CD4-positive, alpha-beta memory T cell (primary cell): ENCODE data around the gene IFI27. TPM values are rescaled to one million over a fixed set of nuclear protein-coding genes. Genes with fewer than 3 reads are reported as not detected.
A peak's percentile ranks its signal among the peaks of the same experiment; 100 is the strongest.

Source experiments
- CTCF ChIA-PET: fragments of 350-600 bp; sonication (Branson Sonifier 250); formaldehyde crosslinking; loops from one replicate; lab custom pipeline; 2021; ENCODE audit warnings: inconsistent platforms; ENCODE audit not compliant: partially characterized antibody; lab: Charles Lee
- POLR2A ChIA-PET: fragments of 350-600 bp; sonication (Branson Sonifier 250); formaldehyde crosslinking; loops from one replicate; lab custom pipeline; 2021; ENCODE audit not compliant: partially characterized antibody; lab: Charles Lee
- DNase-seq, 5 donors: peaks; one replicate each; pipeline versions ENCODE4 v3.0.0 to v3.0.0-alpha.2; 2020 to 2022; ENCODE audit warnings: mixed read lengths in 1 of 5
- H3K27ac ChIP-seq: one replicate; pipeline ENCODE4 v1.7.0; 2013; ENCODE audit warnings: low read depth, low read length
- H3K27me3 ChIP-seq: 2 replicates; pipeline ENCODE4 v1.7.0; 2013; ENCODE audit warnings: mild to moderate bottlenecking, low read length, moderate library complexity; ENCODE audit not compliant: insufficient read depth
- H3K36me3 ChIP-seq: 2 replicates; pipeline ENCODE4 v1.7.0; 2013; ENCODE audit warnings: mild to moderate bottlenecking, low read length, moderate library complexity; ENCODE audit not compliant: insufficient read depth
- H3K4me1 ChIP-seq: 2 replicates; pipeline ENCODE4 v1.7.0; 2013; ENCODE audit warnings: mild to moderate bottlenecking, low read length, moderate library complexity; ENCODE audit not compliant: insufficient read depth
- H3K4me3 ChIP-seq, 2 donors: one replicate each; pipeline ENCODE4 v1.7.0; 2013; ENCODE audit warnings: low read length in 2 of 2, mild to moderate bottlenecking in 1 of 2
- H3K9me3 ChIP-seq, 2 donors: one replicate each; pipeline ENCODE4 v1.7.0; 2013; ENCODE audit warnings: low read length in 2 of 2, control low read depth in 1 of 2; ENCODE audit not compliant: control insufficient read depth in 1 of 2
- H3K27ac Mint-ChIP-seq, 7 donors: one replicate each; pipeline ENCODE4 v1.8.0; 2020 to 2021; ENCODE audit warnings: mixed read lengths in 7 of 7, mild to moderate bottlenecking in 6 of 7, inconsistent platforms in 3 of 7, moderate library complexity in 3 of 7
- H3K27me3 Mint-ChIP-seq, 2 donors: one replicate each; pipeline ENCODE4 v1.8.0; 2020 to 2021; ENCODE audit warnings: mixed read lengths in 2 of 2
- H3K36me3 Mint-ChIP-seq, 2 donors: one replicate each; pipeline ENCODE4 v1.8.0; 2020 to 2021; ENCODE audit warnings: mixed read lengths in 2 of 2, inconsistent platforms in 1 of 2, mild to moderate bottlenecking in 1 of 2
- H3K4me1 Mint-ChIP-seq, 4 donors: one replicate each; pipeline ENCODE4 v1.8.0; 2020 to 2021; ENCODE audit warnings: mixed read lengths in 4 of 4, mild to moderate bottlenecking in 1 of 4
- H3K4me3 Mint-ChIP-seq, 8 donors: one replicate each; pipeline ENCODE4 v1.8.0; 2020 to 2021; ENCODE audit warnings: mixed read lengths in 8 of 8, mild to moderate bottlenecking in 7 of 8, moderate library complexity in 6 of 8, inconsistent platforms in 3 of 8
- H3K9me3 Mint-ChIP-seq, 8 donors: one replicate each; pipeline ENCODE4 v1.8.0; 2020 to 2021; ENCODE audit warnings: mixed read lengths in 8 of 8, mild to moderate bottlenecking in 5 of 8, inconsistent platforms in 3 of 8, moderate library complexity in 1 of 8
- intact Hi-C: fragments of 100-400 bp; cut with micrococcal nuclease; formaldehyde crosslinking; loops from one replicate; pipeline ENCODE4 v1.15.1; 2023
- polyA plus RNA-seq, 2 donors: library from polyadenylated mRNA; unstranded; fragments of 300-500 nt; fragmentation: Illumina TruSeq; gene quantifications; one replicate each; pipeline ENCODE4 v1.2.3, GENCODE V29; 2021
- total RNA-seq, 2 experiments: library from RNA; stranded (reverse); gene quantifications; one replicate each; pipeline ENCODE4 v1.2.3, GENCODE V29; 2021

The IFI27 gene
- total and polyA plus RNA-seq, 4 experiments from 2014 or later: 0.87 to 24.0 (median 8.7) TPM

- no peak for DNase-seq
- H3K4me1 ChIP-seq: peaks cover 10% of the 10 kb centered on the region
- POLR2A ChIA-PET: interaction anchor here (1.2 kb wide), 1 partner anchor 44 kb away, joined by 3 read pairs; the partner anchor contains the start of genes DDX24 and IFI27L1
- Mint-ChIP-seq H3K27ac (no peak overlapping the region), H3K4me1 (peaks cover 6 to 18% (median 11%) of the 10 kb centered on the region in 4 donors), H3K27me3 (peaks cover 2 to 10% of the 10 kb centered on the region in 2 donors), H3K9me3 (peaks cover 3 to 26% (median 14%) of the 10 kb centered on the region in 8 donors), H3K36me3 (peaks cover 0 to 11% of the 10 kb centered on the region in 2 donors), H3K4me3 (no peak overlapping the region)
- H3K27ac ChIP-seq: no peak overlapping the region
- no peak overlapping the region for H3K4me3 ChIP-seq
- H3K36me3 ChIP-seq: no peaks in the 10 kb centered on the region
- intact Hi-C loops: no loop called here
- no peaks in the 10 kb centered on the region for H3K9me3 ChIP-seq
- CTCF ChIA-PET: interaction anchor here (1.2 to 2.2 kb wide), 2 partner anchors 12 to 56 kb away, joined by 3 to 17 read pairs; no protein-coding TSS in a partner anchor
- no peaks in the 10 kb centered on the region for H3K27me3 ChIP-seq
These were observed 14.2 kb downstream of the IFI27 start for GRCh38 chr14:94124582-94125377.

GRCh38 chr14:94125659-94126418, 15.3 kb downstream of the IFI27 start:
- Histone ChIP-seq H3K4me3 (no peak overlapping the region), H3K9me3 (no peaks in the 10 kb centered on the region), H3K27me3 (no peaks in the 10 kb centered on the region), H3K27ac (no peak overlapping the region), H3K4me1 (peaks cover 18% of the 10 kb centered on the region), H3K36me3 (no peaks in the 10 kb centered on the region)
- no peak for DNase-seq
- Mint-ChIP-seq H3K4me1 (peaks cover 12 to 25% (median 17%) of the 10 kb centered on the region in 4 donors), H3K27me3 (peaks cover 1 to 5% of the 10 kb centered on the region in 2 donors), H3K36me3 (peaks cover 0 to 11% of the 10 kb centered on the region in 2 donors), H3K4me3 (no peak overlapping the region), H3K27ac (peak overlapping the region in 3 of 7 donors; percentile 16 to 54 (median 41)), H3K9me3 (peaks cover under 1 to 15% (median 5%) of the 10 kb centered on the region in 8 donors)
- ChIA-PET POLR2A (interaction anchor here (1.2 kb wide), 1 partner anchor 45 kb away, joined by 3 read pairs; the partner anchor contains the start of genes DDX24 and IFI27L1), CTCF (interaction anchor here (1.2 to 2.2 kb wide), 2 partner anchors 11 to 55 kb away, joined by 3 to 17 read pairs; no protein-coding TSS in a partner anchor)
- intact Hi-C loops: no loop called here

- intact Hi-C loops: no loop called here
- Mint-ChIP-seq H3K4me3 (no peak overlapping the region), H3K9me3 (peaks cover 0 to 10% (median 4%) of the 10 kb centered on the region in 8 donors), H3K4me1 (peaks cover 12 to 25% (median 17%) of the 10 kb centered on the region in 4 donors), H3K27ac (peak overlapping the region in 3 of 7 donors; percentile 16 to 54 (median 29)), H3K36me3 (peaks cover 0 to 11% of the 10 kb centered on the region in 2 donors), H3K27me3 (peaks cover 0 to 4% of the 10 kb centered on the region in 2 donors)
- ChIA-PET POLR2A (no interaction called here), CTCF (interaction anchor here (7.5 kb wide), 1 partner anchor 90 kb away, joined by 85 read pairs; no protein-coding TSS in a partner anchor)
- DNase-seq: no peak
- peaks cover 18% of the 10 kb centered on the region for H3K4me1 ChIP-seq
- H3K27me3 ChIP-seq: no peaks in the 10 kb centered on the region
- no peak overlapping the region for H3K27ac ChIP-seq
- H3K36me3 ChIP-seq: no peaks in the 10 kb centered on the region
- no peak overlapping the region for H3K4me3 ChIP-seq
- H3K9me3 ChIP-seq: no peaks in the 10 kb centered on the region
These were observed 15.8 kb downstream of the IFI27 start for GRCh38 chr14:94126419-94126677.

- H3K27ac ChIP-seq: no peak overlapping the region
- ChIA-PET CTCF (interaction anchor here (7.5 kb wide), 1 partner anchor 91 kb away, joined by 85 read pairs; no protein-coding TSS in a partner anchor), POLR2A (no interaction called here)
- no peak for DNase-seq
- intact Hi-C loops: no loop called here
- H3K27me3 Mint-ChIP-seq: no peaks in the 10 kb centered on the region
- peak overlapping the region in 1 of 7 donors; percentile 29 for H3K27ac Mint-ChIP-seq
- H3K4me3 ChIP-seq: no peak overlapping the region
- H3K36me3 Mint-ChIP-seq: peaks cover 0 to 9% of the 10 kb centered on the region in 2 donors
- no peaks in the 10 kb centered on the region for H3K9me3 ChIP-seq
- H3K9me3 Mint-ChIP-seq: peaks cover 0 to 8% (median 2%) of the 10 kb centered on the region in 8 donors
- no peaks in the 10 kb centered on the region for H3K36me3 ChIP-seq
- no peak overlapping the region for H3K4me3 Mint-ChIP-seq
- no peaks in the 10 kb centered on the region for H3K27me3 ChIP-seq
- peaks cover 18% of the 10 kb centered on the region for H3K4me1 ChIP-seq
- peaks cover 12 to 25% (median 17%) of the 10 kb centered on the region in 4 donors for H3K4me1 Mint-ChIP-seq
These were observed 16.3 kb downstream of the IFI27 start for GRCh38 chr14:94126800-94127199.

GRCh38 chr14:94127330-94127729, 16.8 kb downstream of the IFI27 start:
- H3K4me3 ChIP-seq: no peak overlapping the region
- no peak overlapping the region for H3K27ac ChIP-seq
- H3K27ac Mint-ChIP-seq: peak overlapping the region in 1 of 7 donors; percentile 53
- ChIA-PET CTCF (interaction anchor here (1.2 to 7.5 kb wide), 4 partner anchors 14 to 91 kb away, joined by 3 to 126 read pairs (median 88); no protein-coding TSS in a partner anchor), POLR2A (no interaction called here)
- peak overlapping the region in 1 of 8 donors; percentile 90 for H3K4me3 Mint-ChIP-seq
- no peaks in the 10 kb centered on the region for H3K36me3 ChIP-seq
- H3K27me3 ChIP-seq: no peaks in the 10 kb centered on the region
- H3K9me3 Mint-ChIP-seq: peaks cover 0 to 3% (median under 1%) of the 10 kb centered on the region in 8 donors
- peaks cover 0 to 9% of the 10 kb centered on the region in 2 donors for H3K36me3 Mint-ChIP-seq
- DNase-seq: no peak
- H3K9me3 ChIP-seq: no peaks in the 10 kb centered on the region
- intact Hi-C loops: no loop called here
- peaks cover 18% of the 10 kb centered on the region for H3K4me1 ChIP-seq
- peaks cover 12 to 25% (median 20%) of the 10 kb centered on the region in 4 donors for H3K4me1 Mint-ChIP-seq
- H3K27me3 Mint-ChIP-seq: no peaks in the 10 kb centered on the region

GRCh38 chr14:94128216-94128839, 17.8 kb downstream of the IFI27 start:
- POLR2A ChIA-PET: interaction anchor here (0.7 to 3.2 kb wide), 5 partner anchors 29 to 90 kb away, joined by 3 to 17 read pairs (median 4); partner anchors contain the start of genes DDX24, IFI27L1 and PPP4R4
- intact Hi-C loops: no loop called here
- Mint-ChIP-seq H3K4me3 (peak overlapping the region; percentile 86 to 93 (median 90)), H3K27me3 (no peaks in the 10 kb centered on the region), H3K4me1 (peaks cover 12 to 25% (median 20%) of the 10 kb centered on the region in 4 donors), H3K27ac (peak overlapping the region; percentile 30 to 88 (median 83)), H3K36me3 (peaks cover 0 to 9% of the 10 kb centered on the region in 2 donors), H3K9me3 (no peaks in the 10 kb centered on the region)
- H3K36me3 ChIP-seq: no peaks in the 10 kb centered on the region
- CTCF ChIA-PET: interaction anchor here (0.8 to 7.5 kb wide), 11 partner anchors 13 to 357 kb away, joined by 3 to 126 read pairs (median 4); partner anchors contain the start of genes DDX24 and IFI27L1
- no peak overlapping the region for H3K4me3 ChIP-seq
- peak overlapping the region; percentile 46 for H3K27ac ChIP-seq
- H3K27me3 ChIP-seq: no peaks in the 10 kb centered on the region
- no peak for DNase-seq
- H3K9me3 ChIP-seq: no peaks in the 10 kb centered on the region
- H3K4me1 ChIP-seq: peaks cover 18% of the 10 kb centered on the region
